HG02840 (cell line): Measurements from ENCODE around the gene FCRLA.

Source experiments
- ATAC-seq: cut with Tn5 transposase; IDR thresholded peaks from one replicate; pipeline ENCODE4 v1.9.1; 2021; ENCODE audit warnings: mild to moderate bottlenecking, moderate library complexity, moderate number of reproducible peaks; ENCODE audit not compliant: unreplicated experiment, low FRiP score

The FCRLA gene

DNA sequence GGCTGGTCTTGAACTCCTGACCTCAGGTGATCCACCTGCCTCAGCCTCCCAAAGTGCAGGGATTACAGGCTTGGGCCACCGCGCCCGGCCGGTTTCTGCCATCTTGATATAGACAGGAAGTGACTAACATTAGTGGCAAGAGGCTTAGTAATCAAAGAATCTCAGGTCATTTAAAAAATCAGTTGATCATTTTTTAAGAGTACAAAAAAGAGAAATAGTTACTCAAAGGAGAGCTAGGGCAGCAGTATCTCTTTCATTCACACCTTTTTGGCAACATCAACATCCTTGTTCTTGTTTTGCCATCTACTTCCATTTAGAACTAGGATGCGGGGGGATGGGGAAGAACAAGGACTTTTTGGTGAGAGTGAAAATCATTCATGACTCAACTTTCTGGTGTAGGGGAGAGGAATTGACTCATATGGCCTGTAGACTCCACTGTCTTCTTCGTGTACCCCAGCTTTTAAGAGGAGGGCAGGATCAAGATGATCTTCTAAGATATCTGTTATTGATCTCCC lies 23.1 kb downstream of the FCRLA start:
- no peak for ATAC-seq

DNA sequence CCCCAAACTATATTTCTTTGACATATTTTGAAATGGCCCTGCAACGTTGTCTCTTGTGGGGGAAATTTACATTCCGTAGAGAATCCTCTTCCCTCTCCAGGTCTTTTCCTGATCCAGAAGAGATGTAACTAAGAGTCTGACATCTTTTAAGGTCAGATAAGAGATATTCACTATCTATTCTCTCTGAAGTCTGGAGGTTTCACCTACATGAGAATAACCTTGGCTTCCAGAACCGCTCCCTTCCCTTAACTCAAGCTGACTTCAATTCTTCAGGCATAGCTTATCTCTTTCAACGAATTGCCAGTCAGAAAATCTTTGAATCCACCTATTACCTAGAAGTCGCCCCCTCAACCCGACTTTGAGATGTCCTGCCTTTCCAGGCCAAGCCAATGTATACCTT lies 24.2 kb downstream of the FCRLA start:
- ATAC-seq: no peak

DNA sequence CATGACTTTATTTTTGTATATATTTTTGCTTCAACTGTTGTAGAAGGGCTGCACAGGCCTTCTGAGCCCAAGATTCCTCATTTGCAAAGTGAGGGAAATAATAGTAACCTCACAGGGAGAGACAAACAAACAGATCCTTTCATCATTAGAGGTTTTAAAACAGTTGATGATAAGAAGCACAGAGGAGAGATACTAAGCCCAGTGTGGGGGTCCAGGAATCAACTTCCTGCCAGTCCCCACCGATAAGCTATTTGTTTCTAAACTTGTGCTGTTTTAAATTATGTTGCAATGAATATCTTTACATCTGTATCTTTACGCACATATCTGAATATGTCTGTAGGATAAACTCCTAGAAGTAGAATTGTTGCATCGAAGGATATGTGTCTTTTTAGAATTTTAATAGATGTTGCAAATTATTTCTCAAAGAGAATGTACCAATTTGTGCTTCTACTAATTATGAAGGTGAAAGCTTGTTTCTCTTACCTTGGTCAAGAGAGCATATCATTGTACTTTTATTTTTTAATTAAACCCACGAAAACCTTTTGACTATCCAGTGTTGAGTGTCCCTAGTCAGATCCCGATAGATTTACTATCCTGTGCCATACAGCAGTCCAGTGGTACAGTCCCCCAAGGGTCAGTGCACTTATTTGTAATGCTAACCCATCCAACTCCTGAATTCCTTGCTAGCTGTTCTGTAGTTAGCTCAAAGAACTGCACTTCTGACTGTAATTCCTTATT lies 25.1 kb downstream of the FCRLA start:
- no peak for ATAC-seq

DNA sequence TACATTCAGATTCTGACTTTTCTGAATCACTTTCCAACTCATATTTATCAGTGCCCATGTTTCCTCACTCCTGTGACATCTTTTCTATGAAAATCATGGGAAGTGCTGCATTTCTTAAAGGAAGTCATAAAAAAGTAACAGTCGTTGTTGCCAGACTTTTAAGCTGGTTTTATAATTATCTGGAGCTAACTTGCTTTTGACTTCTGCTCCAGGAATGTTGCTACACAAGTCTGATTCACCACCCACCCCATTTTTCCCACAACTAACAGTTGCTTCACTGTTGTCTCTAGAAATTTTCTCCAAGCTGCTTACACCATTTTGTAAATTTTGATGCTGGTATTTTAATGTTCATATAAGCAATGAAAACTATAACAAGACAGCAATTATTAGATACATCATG lies 26.5 kb downstream of the FCRLA start:
- no peak for ATAC-seq

DNA sequence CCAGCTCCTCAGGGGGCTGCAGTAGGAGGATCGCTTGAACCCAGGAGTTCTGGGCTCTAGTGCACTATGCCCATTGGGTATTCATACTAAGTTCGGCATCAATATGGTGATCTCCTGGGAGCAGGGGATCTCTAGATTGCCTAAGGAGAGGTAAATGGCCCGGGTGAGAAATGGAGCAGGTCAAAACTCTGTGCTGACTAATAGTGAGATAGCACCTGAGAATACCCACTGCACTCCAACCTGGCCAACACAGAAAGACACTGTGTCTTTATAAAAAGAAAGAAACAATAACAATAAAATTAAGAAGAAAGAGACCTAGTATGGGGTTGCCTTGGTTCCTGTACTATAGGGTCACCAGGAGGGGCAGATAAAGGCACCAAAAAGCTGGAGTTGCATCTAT lies 28.8 kb downstream of the FCRLA start:
- ATAC-seq: no peak

DNA sequence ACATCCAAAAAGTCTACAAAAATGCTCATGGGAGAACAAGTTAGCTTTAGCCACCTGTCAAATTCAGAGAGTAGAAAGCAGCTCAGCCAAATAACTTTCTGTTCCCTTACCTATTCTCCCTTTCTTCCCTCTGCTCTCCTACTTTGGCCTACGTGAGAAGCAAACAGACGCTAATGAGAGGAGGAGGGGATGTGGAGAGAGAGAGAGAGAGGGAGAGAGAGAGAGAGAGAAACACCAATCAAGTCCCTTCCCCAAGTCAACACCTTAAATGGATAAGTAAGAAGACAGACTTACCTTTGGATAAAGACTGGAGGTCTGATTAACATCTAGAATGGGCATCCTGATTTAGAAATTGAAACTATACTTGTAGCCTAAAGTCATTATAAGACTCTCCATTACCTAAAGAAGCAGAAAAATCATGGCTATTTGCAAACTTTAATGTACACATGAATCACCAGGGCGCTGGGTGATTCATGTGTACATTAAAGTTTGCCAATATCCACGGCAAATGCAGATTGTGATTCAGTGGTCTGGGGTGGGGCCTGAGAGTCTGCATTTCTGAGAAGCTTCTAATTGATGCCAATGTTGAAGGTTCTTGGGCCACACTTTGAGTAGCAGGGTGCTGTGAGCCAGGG lies 29.4 kb downstream of the FCRLA start:
- no peak for ATAC-seq

DNA sequence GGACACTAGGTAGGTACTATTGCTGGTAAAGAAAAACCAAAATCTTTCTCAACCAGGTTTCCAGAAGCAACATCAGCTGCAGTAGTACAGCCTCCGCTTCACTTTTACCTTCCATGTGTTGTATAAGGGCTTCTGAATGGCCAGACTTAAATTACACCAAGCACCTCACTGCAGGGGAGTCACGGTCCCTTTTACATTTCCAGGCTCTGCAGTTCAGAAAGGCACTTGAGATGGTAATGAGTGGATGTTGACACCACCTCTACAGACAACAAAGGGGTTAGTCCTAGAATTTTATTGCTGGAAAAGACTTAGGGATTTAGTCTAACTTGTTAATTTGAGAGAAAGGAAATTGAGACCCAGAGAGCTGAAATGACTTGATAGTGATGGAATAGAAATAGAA lies 30.6 kb downstream of the FCRLA start:
- ATAC-seq: no peak

DNA sequence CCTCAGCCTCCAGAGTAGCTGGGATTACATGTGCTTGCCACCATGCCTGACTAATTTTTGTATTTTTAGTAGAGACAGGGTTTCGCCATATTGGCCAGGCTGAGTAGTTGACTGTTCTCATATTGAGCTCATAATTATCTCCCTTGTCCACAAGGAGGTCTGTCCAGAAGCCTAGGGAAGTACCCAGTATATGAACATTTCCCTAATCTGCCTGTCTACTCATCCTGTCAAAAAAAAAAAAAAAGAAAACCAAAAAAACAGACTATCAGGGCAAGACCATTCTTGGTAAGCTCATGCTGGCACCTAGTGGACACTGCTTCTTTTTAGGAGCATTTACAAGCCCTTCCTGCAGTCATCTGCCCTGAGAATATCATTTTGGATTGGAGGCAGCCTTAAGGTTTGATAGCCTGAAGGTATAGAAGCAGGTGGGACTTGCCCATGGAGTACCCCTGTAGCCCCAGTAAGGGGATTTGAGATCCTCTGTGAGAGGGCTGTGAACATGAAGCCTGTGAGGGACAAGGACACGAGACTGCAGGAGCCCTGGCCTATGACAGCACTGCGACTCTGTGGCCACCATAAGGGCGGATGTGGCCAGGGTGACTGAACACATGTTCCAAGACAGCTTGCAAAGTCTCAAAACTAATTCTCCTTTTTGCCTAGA lies 31.7 kb downstream of the FCRLA start:
- ATAC-seq: peak; percentile 58

DNA sequence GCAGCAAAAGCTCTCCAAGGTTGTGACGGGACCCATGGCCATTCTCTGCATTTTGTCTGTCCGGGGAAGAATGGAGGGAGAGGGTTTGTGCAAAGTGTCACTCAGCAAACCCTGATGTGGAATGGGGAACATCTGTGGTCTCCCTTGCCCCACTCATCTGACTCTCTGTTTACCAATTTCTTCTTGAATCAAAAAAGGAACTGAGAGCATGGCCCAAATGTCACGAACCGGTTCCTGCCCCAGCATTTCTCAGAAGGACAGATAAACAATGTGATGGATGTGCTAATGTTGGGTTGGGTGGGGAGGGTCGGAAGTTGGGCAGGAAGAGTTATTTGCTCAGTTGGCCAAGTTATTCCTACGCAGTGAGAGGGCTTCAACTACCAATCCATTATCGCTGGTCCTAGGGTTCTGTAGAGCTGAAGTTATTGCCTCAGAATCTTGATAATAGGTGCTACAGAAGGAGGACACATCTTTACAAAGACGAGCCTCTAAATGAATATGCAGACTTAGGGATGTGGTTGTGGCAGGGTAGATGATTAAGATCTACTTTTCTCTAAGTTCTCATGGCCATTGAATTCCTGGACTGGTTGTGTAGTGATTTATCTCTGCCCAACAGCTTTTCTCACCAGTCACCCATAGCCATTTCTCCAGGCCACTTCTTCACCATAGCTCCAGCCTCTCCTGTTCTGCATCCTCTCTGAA lies 33.0 kb downstream of the FCRLA start:
- ATAC-seq: no peak

DNA sequence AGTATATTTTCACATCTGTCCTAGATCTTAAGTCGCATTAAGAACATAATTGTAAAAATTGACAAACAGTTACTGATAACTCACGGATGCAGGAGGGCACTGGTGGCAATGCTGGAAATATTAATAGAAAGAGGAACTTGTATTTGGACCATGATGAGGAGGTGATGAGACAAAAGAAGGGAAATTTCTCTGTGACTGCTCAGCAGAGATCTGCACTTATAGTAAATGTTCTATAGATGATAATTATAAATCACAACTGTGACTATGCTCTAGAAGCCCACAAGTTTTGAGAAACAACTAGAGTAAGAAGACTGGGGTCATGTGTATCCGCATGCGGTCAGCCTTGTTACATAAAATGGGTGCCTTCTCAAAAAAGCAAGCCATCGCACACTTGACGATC lies 33.9 kb downstream of the FCRLA start:
- ATAC-seq: no peak

DNA sequence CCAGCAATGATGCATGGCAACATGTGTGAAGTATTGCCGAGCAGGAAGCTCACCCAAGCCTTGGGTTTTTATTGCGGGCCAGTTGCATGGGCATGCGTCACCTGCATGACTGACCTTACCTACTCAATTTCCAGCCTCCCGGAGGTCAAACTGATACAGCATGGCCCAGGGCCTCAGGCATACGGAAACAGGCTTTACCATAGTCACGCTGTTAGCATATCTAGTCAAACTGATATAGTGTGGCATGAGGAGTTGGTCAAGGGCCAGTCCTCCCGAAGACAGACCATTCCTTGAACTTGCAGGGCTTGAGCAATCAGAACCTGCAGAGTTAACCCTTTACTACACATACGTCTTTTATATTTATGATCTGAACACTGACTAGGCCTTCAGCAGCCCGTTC lies 36.2 kb downstream of the FCRLA start:
- ATAC-seq: no peak

DNA sequence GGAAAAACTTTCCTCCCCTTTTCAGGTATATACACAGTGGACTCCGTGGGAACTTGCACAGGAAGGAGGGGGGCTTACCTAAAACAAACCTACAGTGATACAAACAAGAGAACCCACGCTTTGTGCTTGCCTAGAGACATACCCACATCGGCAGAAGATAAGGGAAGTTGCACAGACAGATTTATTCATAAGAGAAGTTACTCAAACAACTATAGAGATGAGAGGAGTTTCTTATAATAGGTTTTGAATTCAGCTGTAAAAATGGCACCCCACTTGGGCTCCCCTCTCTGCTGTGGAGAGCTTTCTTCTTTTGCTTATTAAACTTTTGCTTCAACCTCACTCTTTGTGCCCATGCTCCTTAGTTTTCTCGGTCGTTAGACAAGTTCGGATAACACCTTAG lies 40.8 kb downstream of the FCRLA start:
- no peak for ATAC-seq

DNA sequence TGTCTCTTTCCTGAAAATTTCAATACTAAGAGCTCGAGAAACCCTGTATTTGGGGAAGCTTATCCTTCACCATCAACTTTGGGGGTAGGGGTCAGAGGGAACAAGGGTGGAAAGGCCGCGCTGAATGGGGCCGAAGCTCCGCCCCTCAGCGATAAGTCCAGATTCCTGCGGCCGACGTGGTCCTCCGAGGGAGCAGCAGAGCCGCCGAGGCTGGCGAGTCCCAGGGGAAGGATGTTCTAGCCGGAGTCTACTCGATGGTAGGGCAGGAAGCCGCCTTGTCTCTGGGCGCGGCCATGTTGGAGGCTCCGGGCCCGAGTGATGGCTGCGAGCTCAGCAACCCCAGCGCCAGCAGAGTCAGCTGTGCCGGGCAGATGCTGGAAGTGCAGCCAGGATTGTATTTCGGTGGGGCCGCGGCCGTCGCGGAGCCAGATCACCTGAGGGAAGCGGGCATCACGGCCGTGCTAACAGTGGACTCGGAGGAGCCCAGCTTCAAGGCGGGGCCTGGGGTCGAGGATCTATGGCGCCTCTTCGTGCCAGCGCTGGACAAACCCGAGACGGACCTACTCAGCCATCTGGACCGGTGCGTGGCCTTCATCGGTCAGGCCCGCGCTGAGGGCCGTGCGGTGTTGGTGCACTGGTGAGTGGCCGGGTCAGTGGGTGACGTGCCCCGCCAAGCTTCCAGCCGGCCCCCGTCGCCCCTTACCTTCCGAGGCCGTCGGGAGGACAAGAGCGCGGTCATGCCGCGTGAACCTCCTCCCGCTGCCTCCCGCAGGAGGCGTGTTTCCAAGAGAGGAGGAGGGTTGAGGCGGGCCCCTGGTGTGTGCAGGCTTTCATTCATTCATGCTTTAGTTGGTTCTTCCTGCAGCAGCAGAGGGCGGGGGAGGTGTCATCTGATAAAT lies 42.7 kb downstream of the FCRLA start, which contains the start of gene DUSP12:
DUSP12 (plus strand) TSS at position 278 of the 899 bp plus-strand sequence; CDS start at position 294, 16 bp downstream.
- ATAC-seq: peak; percentile 97

DNA sequence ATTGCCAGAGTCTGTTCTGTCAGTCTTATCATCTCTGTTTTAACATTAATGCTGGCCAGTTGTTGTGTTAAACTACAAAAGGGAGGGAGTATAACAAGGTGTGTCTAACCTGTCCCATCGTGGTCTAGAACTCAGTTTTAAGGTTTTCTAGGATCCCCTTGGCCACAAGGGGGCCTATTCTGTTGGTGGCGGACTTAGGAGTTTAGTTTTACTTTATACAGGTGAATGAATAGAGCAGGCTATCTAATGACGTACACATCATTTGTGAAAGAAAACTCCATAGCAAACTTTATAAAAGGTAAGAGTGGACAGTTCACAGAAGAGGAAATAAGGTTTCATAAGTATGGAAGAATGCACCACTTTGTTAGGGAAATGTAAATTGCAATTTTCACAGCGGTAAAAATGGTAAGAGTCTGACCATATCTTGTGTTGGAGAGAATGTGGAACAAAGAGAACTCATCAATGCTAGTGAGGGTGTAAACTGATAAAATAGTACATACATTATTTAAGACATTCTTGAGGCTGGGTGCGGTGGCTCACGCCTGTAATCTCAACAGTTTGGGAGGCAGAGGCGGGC lies 56.6 kb downstream of the FCRLA start:
- no peak for ATAC-seq
